ENCODE measurements around the gene C12orf56. TPM values are rescaled to one million over a fixed set of nuclear protein-coding genes. Genes with fewer than 3 reads are reported as not detected.
"Not testable (repeated sequence)": the region's sequence is repeated elsewhere in the genome, so short reads cannot be mapped to it uniquely, and the experiment has no call there.

The C12orf56 gene
- total and polyA plus RNA-seq, 9 of the 15 experiments (the other 6 are each of a cell fraction or from before 2014, with no cell fraction given) = 0.40 to 4.8 (median 1.2) TPM

DNA sequence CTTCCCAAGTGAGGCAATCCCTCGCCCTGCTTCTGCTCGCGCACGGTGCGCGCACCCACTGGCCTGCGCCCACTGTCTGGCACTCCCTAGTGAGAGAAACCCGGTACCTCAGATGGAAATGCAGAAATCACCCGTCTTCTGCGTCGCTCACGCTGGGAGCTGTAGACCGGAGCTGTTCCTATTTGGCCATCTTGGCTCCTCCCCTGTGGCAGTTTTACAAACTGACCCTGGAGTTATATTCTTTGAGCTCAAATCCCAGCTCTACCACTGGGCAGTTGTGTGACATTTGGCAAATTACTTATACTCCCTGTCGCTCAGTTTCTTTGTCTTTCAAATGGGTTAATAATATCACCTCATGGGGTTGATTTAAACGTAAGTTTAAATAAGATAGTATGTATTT is 97.4 kb downstream of the C12orf56 start:
- H3K27me3 ChIP-seq (ENCODE audit: control insufficient read depth in 2 of 2, insufficient read depth in 2 of 2, low read length in 2 of 2); intact Hi-C loops (cut with micrococcal nuclease); H3K4me1 ChIP-seq (replicated peaks in 1 of 2; ENCODE audit: control insufficient read depth in 2 of 2, insufficient read depth in 2 of 2, low read length in 2 of 2); H3K79me2 ChIP-seq (ENCODE audit: control insufficient read depth, insufficient read depth, low read length); H3K36me3 ChIP-seq (ENCODE audit: control insufficient read depth, insufficient read depth, low read length); H4K20me1 ChIP-seq (replicated peaks; ENCODE audit: control insufficient read depth, insufficient read depth, low read length); CTCF ChIA-PET (ENCODE audit: low intra/inter-chr PET ratio); in situ Hi-C loops (cut with MboI); H3K9me1 ChIP-seq (ENCODE audit: control insufficient read depth, insufficient read depth, low read length); H3K9me3 ChIP-seq (replicated peaks; ENCODE audit: control insufficient read depth, insufficient read depth, low read depth, low read length); FAIRE-seq: not testable (repeated sequence)
- peak; percentile 89 for ATAC-seq
- peak overlapping the region in 1 of 2 experiments; percentile 57; a peak in 2 of 4 replicates for H3K9ac ChIP-seq (ENCODE audit: insufficient read depth in 1 of 2, low read depth in 2 of 2, low read length in 2 of 2)
- DNase-seq (ENCODE audit: extremely low read depth in 1 of 4, low spot score in 3 of 4) = peak; percentile 10 to 43 (median 16)
- H3K27ac ChIP-seq (ENCODE audit: extremely low read depth, low read depth, low read length) = 0 out of 3 replicates have a peak overlapping the region, but pooled peaks have one; percentile 5
- BruUV-seq (replicated peaks) = TSS peak; percentile 73
- H3K4me3 ChIP-seq = 0 out of 2 replicates have a peak overlapping the region, but pooled peaks have one; percentile 1
- 6% methylated on average over 6 of the region's 15 CpGs for WGBS (ENCODE audit: insufficient coverage, low coverage, missing lambda C conversion rate)
- peak overlapping the region; percentile 63 for H3K4me2 ChIP-seq (ENCODE audit: insufficient read depth, low read length)
- H2AFZ ChIP-seq (ENCODE audit: low read depth, low read length) = peak overlapping the region; percentile 91
- POLR2A ChIA-PET = interaction anchor here (0.7 to 1.0 kb wide), 2 partner anchors 21 to 277 kb away, joined by 3 to 4 read pairs; no protein-coding TSS in a partner anchor
- TF ChIP-seq TAF7 (tag; IDR thresholded peaks at IDR 0.05) (peak; percentile 37; the same call in 1 of the 2 replicates), NFRKB (IDR thresholded peaks at IDR 0.05; ENCODE audit: low read depth) (peak; percentile 71; the same call in 1 of the 2 replicates), YY1 (IDR thresholded peaks at IDR 0.05; ENCODE audit: borderline replicate concordance in 1 of 3, control insufficient read depth in 1 of 3, extremely low read depth in 1 of 3, insufficient read depth in 3 of 3, insufficient read length in 1 of 3, insufficient replicate concordance in 2 of 3, low read depth in 1 of 3, low read length in 2 of 3) (peak in 2 of 3 experiments; percentile 19 to 62), NRF1 (conservative IDR thresholded peaks at IDR 0.05 in 1 of 2, IDR thresholded peaks at IDR 0.05 in 1 of 2) (peak; percentile 46 to 59)
- TF ChIP-seq, protein P1, sequence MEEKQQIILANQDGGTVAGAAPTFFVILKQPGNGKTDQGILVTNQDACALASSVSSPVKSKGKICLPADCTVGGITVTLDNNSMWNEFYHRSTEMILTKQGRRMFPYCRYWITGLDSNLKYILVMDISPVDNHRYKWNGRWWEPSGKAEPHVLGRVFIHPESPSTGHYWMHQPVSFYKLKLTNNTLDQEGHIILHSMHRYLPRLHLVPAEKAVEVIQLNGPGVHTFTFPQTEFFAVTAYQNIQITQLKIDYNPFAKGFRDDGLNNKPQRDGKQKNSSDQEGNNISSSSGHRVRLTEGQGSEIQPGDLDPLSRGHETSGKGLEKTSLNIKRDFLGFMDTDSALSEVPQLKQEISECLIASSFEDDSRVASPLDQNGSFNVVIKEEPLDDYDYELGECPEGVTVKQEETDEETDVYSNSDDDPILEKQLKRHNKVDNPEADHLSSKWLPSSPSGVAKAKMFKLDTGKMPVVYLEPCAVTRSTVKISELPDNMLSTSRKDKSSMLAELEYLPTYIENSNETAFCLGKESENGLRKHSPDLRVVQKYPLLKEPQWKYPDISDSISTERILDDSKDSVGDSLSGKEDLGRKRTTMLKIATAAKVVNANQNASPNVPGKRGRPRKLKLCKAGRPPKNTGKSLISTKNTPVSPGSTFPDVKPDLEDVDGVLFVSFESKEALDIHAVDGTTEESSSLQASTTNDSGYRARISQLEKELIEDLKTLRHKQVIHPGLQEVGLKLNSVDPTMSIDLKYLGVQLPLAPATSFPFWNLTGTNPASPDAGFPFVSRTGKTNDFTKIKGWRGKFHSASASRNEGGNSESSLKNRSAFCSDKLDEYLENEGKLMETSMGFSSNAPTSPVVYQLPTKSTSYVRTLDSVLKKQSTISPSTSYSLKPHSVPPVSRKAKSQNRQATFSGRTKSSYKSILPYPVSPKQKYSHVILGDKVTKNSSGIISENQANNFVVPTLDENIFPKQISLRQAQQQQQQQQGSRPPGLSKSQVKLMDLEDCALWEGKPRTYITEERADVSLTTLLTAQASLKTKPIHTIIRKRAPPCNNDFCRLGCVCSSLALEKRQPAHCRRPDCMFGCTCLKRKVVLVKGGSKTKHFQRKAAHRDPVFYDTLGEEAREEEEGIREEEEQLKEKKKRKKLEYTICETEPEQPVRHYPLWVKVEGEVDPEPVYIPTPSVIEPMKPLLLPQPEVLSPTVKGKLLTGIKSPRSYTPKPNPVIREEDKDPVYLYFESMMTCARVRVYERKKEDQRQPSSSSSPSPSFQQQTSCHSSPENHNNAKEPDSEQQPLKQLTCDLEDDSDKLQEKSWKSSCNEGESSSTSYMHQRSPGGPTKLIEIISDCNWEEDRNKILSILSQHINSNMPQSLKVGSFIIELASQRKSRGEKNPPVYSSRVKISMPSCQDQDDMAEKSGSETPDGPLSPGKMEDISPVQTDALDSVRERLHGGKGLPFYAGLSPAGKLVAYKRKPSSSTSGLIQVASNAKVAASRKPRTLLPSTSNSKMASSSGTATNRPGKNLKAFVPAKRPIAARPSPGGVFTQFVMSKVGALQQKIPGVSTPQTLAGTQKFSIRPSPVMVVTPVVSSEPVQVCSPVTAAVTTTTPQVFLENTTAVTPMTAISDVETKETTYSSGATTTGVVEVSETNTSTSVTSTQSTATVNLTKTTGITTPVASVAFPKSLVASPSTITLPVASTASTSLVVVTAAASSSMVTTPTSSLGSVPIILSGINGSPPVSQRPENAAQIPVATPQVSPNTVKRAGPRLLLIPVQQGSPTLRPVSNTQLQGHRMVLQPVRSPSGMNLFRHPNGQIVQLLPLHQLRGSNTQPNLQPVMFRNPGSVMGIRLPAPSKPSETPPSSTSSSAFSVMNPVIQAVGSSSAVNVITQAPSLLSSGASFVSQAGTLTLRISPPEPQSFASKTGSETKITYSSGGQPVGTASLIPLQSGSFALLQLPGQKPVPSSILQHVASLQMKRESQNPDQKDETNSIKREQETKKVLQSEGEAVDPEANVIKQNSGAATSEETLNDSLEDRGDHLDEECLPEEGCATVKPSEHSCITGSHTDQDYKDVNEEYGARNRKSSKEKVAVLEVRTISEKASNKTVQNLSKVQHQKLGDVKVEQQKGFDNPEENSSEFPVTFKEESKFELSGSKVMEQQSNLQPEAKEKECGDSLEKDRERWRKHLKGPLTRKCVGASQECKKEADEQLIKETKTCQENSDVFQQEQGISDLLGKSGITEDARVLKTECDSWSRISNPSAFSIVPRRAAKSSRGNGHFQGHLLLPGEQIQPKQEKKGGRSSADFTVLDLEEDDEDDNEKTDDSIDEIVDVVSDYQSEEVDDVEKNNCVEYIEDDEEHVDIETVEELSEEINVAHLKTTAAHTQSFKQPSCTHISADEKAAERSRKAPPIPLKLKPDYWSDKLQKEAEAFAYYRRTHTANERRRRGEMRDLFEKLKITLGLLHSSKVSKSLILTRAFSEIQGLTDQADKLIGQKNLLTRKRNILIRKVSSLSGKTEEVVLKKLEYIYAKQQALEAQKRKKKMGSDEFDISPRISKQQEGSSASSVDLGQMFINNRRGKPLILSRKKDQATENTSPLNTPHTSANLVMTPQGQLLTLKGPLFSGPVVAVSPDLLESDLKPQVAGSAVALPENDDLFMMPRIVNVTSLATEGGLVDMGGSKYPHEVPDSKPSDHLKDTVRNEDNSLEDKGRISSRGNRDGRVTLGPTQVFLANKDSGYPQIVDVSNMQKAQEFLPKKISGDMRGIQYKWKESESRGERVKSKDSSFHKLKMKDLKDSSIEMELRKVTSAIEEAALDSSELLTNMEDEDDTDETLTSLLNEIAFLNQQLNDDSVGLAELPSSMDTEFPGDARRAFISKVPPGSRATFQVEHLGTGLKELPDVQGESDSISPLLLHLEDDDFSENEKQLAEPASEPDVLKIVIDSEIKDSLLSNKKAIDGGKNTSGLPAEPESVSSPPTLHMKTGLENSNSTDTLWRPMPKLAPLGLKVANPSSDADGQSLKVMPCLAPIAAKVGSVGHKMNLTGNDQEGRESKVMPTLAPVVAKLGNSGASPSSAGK (IDR thresholded peaks at IDR 0.05) = 0 out of 2 replicates have a peak, but pooled peaks have one; percentile 27
- TF ChIP-seq, protein P2, sequence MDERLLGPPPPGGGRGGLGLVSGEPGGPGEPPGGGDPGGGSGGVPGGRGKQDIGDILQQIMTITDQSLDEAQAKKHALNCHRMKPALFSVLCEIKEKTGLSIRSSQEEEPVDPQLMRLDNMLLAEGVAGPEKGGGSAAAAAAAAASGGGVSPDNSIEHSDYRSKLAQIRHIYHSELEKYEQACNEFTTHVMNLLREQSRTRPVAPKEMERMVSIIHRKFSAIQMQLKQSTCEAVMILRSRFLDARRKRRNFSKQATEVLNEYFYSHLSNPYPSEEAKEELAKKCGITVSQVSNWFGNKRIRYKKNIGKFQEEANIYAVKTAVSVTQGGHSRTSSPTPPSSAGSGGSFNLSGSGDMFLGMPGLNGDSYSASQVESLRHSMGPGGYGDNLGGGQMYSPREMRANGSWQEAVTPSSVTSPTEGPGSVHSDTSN (CRISPR knock-in tag; IDR thresholded peaks at IDR 0.05; ENCODE audit: low read depth) = not testable (repeated sequence)
- TF ChIP-seq, protein P2 (tag; conservative IDR thresholded peaks at IDR 0.05; ENCODE audit: low read depth) = peak; percentile 17; the same call in 1 of the 2 replicates

Data from K562 (cell line).